GM21528 (cell line): ENCODE results near the gene GPR161.
A peak's percentile ranks its signal among the peaks of the same experiment; 100 is the strongest.
"Not testable (repeated sequence)": the region's sequence is repeated elsewhere in the genome, so short reads cannot be mapped to it uniquely, and the experiment has no call there.

Experiments used
- ATAC-seq: cut with Tn5 transposase; IDR thresholded peaks from one replicate; pipeline ENCODE4 v1.9.1; 2021; ENCODE audit warnings: mild to moderate bottlenecking, moderate library complexity; ENCODE audit not compliant: unreplicated experiment, low FRiP score

GPR161 gene

GRCh38 chr1:168089326-168089978 lies 47.3 kb downstream of the GPR161 start:
- ATAC-seq: no peak

GRCh38 chr1:168088511-168089325 lies 48.0 kb downstream of the GPR161 start:
- no peak for ATAC-seq

DNA sequence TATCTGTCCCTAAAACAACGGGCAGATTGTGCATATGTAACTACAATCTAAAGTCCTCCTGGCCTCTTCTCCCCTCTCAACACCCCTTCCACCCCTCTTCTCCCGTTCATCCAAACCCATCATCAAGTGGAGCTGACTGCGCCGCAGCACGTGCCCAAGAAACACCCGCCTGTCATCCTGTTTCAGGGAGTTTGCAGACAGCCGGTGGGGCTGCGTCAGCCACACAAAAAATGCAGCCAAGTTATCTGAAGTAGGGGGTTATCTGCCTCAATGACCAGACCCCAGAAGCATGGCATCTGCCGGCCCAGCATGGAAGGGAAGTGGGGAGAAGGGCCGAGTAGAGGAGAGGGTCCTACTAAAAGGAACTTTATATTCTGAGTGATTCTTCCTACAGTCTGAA lies 49.0 kb downstream of the GPR161 start:
- no peak for ATAC-seq

DNA sequence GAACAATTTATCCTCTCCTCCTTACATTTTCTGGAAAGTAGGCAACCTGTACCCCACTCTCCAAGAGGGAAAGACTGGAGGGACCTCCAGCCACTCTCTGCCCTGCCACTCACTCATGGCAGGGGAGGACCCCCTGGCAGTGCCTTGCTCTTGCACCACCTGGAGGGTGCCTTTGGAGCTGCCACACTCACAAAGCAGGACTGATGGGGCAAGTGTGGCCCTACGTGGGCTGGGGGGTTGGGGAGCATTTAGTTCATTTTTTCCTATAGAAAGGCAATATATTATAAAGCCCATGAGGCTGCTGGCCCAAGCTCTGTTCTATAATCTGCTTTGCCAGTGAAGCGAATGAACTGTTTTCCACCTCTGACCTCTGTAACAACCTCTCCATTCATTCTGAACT lies 50.3 kb downstream of the GPR161 start:
- no peak for ATAC-seq

GRCh38 chr1:168085401-168085872 lies 51.3 kb downstream of the GPR161 start:
- ATAC-seq: no peak

- no peak for ATAC-seq
Measured at GRCh38 chr1:168084396-168085231, 52.1 kb downstream of the GPR161 start.

- no peak for ATAC-seq
Measured at GRCh38 chr1:168083456-168084325, 53.0 kb downstream of the GPR161 start.

DNA sequence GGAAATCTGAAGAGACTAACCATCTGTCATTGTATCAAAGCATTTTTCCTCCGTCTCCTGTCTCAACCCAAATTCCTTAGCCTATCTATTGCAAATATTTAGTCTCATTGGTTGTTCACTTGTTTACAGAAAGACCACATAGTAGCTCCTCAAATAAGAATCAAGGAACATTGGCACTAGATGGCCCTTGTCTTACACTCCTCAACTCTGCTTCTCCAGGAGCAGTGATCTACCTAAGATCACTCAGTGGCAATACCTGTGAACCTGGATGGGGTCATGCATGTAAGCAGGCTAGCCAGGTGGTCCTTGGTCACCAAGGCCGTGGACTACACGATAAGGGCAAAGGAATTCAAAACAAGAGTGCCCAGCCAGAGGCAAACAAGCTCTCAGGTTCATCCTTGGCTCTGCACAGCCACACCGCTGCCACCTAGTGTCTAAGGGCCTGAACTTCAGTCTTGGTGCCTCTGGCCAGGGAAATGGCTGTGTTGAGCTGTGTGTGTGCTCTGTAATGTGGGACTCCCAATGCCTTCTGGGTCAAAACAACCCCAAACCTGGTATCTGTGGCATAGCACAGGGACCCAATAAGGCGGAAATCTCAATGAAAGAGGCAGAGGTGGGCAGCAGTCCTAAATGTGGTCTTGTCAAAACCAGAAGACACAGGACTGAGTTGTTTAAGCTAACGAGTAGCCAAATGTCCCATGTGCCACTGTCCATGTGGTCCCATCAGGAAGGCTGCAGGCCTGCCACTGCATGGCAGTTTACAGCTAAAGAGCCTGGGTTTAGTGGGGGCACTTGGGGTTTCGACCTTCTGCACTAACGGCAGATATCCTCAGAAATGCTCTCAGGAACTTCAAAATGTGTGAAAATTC lies 54.5 kb downstream of the GPR161 start:
- peak; percentile 79 for ATAC-seq

DNA sequence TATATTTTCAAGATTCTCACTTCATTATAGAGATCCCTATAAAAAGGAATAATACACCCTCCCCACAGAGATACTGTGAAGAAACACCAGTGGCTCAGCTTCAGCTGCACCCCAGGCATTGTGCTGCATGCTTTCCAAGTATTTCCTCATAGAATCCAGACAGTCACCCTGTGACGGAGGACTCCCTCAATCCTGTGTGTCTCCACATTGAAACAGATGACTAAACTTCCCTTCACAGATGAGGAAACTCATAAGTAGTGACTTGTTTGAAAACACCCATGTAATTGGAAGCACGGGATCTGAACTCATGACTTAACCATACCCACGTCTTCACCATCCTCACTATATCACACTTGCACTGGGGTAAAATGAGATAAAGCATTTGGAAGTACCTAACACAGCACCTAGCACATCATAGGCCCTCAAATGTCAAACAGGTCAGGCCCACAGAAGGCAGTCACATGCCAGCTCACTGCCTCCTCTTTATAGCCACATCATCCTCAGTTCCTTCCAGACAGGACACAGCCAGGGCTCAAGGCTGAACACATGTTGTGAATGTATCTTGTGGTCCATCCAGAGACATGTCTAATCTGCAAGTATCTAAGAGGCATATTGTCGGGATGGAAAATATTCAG lies 55.2 kb downstream of the GPR161 start:
- no peak for ATAC-seq

DNA sequence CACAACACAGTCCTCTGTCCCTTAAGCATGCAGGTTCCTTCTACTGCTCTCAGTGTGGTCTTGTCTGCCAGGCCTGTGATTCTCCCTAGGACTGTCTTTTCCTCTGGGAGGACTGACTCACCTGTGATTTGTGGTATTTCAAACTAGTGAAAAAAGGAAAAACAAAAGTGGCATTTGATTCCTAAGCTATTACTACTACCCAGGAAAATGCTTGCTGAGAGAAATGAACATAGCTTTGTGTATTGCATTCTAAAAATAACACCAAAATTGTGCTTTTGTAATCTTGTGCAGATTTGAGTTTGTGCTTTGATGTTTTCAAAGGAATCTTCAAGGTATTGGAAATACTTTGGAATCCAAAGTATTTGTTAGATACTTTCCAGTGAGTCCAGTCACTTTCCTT lies 57.0 kb downstream of the GPR161 start:
- no peak for ATAC-seq

GRCh38 chr1:168069384-168069783 lies 67.3 kb downstream of the GPR161 start:
- ATAC-seq: no peak

GRCh38 chr1:168065506-168065905 lies 71.2 kb downstream of the GPR161 start:
- no peak for ATAC-seq

DNA sequence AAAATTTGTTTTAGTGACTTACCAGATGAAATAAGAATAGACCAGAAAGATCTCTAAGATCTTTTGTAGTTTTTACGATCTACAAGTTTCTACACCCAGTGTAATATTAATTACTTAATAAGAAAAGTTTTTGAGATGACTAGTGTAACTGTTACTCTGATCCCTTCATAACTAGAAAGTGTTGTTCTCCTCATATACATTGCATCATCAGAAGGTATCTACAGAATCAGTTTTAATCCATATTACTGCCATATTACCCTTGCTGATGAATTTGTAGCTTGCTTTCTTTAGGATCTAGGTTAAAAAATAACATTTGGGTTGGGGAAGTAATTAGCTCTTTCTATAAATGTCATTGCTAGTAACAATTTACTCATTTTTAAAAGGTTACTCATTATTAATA lies 72.5 kb downstream of the GPR161 start:
- no peak for ATAC-seq

DNA sequence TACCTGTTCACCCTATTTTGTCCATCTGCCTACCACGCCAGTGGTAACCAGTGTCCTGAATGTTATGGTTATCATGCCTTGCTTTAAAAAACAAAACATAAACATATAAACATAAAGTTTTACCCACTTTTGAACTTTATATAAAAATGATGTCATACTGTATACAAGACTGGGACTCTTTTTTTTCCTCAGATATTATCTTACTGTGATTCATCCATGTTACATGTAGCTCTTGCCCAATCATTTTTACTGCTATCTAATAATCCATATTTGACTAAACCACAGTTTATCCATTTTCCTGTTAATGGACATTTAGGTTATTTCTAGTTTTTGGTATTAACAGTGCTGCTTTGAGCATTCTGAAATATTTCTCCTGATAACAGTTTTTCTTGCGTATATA lies 78.8 kb downstream of the GPR161 start:
- no peak for ATAC-seq

DNA sequence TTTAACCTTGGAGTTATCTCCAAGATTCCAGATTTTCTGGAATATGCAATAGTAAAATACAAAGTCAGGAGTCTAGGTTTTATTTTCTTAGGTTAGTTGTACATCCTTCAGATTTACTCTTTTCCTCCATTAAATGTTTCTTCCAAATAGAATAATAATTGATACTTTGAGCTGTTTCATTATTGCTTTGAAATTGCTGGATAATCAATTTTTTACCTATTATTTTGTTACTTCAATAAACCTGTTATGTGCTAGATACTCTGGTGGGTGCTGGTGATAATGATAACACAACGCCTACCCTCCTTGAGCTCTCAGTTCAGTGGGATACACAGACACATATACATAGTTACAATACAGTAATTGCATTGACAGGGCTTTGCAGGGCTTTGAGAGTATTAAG lies 79.4 kb downstream of the GPR161 start:
- ATAC-seq: no peak

GRCh38 chr1:168056152-168056551 lies 80.6 kb downstream of the GPR161 start:
- not testable (repeated sequence) for ATAC-seq

GRCh38 chr1:168054117-168054516 lies 82.6 kb downstream of the GPR161 start:
- no peak for ATAC-seq

DNA sequence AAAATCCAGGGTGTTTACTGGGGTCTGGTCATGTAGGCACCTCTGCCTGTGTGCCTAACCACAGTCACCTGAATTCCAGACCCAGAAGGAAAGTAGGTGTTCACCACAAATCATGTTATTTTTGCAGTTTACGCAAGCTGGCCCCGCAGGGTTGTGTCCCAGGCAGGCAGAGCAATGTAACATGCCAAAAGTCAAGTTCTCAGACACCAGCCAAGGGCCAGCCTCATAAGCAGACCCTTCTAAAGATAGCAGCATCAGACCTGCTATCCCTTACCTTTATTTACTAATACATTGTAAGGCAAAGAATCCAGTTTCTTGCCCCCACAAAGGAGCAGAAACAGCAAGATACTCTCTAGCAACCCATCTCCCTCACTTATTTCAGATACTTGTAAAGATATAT lies 83.0 kb downstream of the GPR161 start:
- ATAC-seq: no peak

DNA sequence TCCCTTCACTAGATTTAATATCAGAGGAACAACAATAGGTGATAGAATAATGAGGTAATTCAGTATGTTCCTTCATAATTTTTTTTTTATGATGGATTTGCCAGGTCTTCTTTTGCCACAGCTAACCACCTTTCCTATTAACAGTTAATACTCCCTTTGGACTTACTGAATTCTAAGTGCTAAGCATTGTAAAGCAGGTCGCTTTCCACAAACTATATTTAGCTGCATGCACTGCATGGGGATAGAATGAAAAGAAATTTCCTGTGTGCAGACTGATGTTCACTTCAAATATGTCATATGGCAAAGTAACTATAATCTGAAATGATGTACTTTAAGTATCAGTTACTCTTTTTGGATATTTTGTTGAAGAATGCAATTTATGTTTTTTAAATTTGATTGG lies 85.8 kb downstream of the GPR161 start:
- no peak for ATAC-seq
